Mesothelial cell of epicardium (in vitro differentiated cells): ENCODE measurements around the gene TACR1. TPM values are rescaled to one million over a fixed set of nuclear protein-coding genes. Genes with fewer than 3 reads are reported as not detected.

Source experiments
- DNase-seq, 2 experiments: peaks; one replicate each; pipeline ENCODE4 v3.0.0; 2021; ENCODE audit warnings: low spot score in 2 of 2; ENCODE audit not compliant: unreplicated experiment in 2 of 2
- H3K27ac Mint-ChIP-seq: 2 replicates; pipeline ENCODE4 v1.8.0; 2021; ENCODE audit warnings: mixed read lengths
- H3K27me3 Mint-ChIP-seq: 2 replicates; pipeline ENCODE4 v1.8.0; 2021; ENCODE audit warnings: low read depth, mixed read lengths
- H3K36me3 Mint-ChIP-seq: 2 replicates; pipeline ENCODE4 v1.8.0; 2021; ENCODE audit warnings: mixed read lengths
- H3K4me1 Mint-ChIP-seq: 2 replicates; pipeline ENCODE4 v1.8.0; 2021; ENCODE audit warnings: mixed read lengths
- H3K4me3 Mint-ChIP-seq: 2 replicates; pipeline ENCODE4 v1.8.0; 2021; ENCODE audit warnings: mild to moderate bottlenecking, moderate library complexity, mixed read lengths
- H3K9me3 Mint-ChIP-seq: 2 replicates; pipeline ENCODE4 v1.8.0; 2021; ENCODE audit warnings: mixed read lengths
- total RNA-seq: library from RNA; stranded (reverse); gene quantifications from 3 replicates; pipeline ENCODE4 v1.2.1, GENCODE V29; 2021
- TF ChIP-seq, protein P1 (sequence below): fragments of 200-600 bp; sonication (generic); IDR thresholded peaks from one replicate; pipeline ENCODE4 v1.5.0; 2021; ENCODE audit warnings: antibody characterized with exemption; ENCODE audit not compliant: unreplicated experiment

Gene TACR1
- total RNA-seq, 1 donor from 2014 or later = 0.20 TPM

DNA sequence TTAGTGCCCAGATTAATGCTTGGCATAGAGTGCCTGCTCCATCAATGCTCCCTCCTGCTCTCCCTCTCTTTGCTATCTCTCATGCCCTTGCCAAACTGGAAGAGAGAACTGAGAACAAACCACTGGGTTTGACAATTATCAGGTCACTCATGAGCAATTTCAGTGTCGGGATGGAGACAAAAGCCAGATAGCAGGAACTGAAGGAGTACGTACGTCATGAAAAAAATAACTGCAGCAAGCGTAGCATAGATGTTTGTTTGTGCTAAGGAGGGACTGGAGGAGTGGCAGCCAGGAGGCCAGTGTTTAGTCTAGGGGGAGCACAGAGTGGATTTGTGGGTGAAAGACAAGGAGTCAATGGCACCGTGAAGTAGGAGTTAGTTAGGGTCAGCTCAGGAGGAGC, 127.6 kb downstream of the TACR1 start:
- H3K36me3 Mint-ChIP-seq = no peaks in the 10 kb centered on the region
- no peak for DNase-seq
- no peaks in the 10 kb centered on the region for H3K9me3 Mint-ChIP-seq

DNA sequence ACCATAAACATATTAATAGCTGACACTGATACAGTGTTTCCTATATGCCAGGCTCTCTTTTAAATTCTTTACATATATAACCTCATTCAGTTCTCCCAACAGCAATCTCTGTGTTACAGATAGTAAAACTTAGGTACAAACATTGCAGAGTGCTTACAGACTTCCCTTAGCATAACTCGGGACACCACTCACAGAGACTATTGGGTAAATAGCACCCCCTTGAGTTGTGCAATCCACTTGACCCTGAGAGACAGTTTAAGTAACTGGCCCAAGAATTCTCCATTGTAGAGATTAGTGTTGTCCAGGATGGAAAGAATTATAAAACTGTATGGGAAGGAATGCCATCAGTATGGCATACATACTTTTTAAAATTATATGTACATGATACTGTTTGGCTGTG, 130.8 kb downstream of the TACR1 start:
- Mint-ChIP-seq H3K36me3 (no peaks in the 10 kb centered on the region), H3K4me1 (peaks cover 28% of the 10 kb centered on the region), H3K27ac (no peak overlapping the region), H3K27me3 (no peaks in the 10 kb centered on the region), H3K9me3 (no peaks in the 10 kb centered on the region), H3K4me3 (no peak overlapping the region)
- DNase-seq = no peak
- TF ChIP-seq, protein P1, sequence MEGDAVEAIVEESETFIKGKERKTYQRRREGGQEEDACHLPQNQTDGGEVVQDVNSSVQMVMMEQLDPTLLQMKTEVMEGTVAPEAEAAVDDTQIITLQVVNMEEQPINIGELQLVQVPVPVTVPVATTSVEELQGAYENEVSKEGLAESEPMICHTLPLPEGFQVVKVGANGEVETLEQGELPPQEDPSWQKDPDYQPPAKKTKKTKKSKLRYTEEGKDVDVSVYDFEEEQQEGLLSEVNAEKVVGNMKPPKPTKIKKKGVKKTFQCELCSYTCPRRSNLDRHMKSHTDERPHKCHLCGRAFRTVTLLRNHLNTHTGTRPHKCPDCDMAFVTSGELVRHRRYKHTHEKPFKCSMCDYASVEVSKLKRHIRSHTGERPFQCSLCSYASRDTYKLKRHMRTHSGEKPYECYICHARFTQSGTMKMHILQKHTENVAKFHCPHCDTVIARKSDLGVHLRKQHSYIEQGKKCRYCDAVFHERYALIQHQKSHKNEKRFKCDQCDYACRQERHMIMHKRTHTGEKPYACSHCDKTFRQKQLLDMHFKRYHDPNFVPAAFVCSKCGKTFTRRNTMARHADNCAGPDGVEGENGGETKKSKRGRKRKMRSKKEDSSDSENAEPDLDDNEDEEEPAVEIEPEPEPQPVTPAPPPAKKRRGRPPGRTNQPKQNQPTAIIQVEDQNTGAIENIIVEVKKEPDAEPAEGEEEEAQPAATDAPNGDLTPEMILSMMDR = no peak

More for the DNA sequence above, 127.6 kb downstream of the TACR1 start:
- TF ChIP-seq, protein P1 = no peak
- Mint-ChIP-seq H3K4me3 (no peak overlapping the region), H3K27ac (peak overlapping the region; percentile 47), H3K27me3 (no peaks in the 10 kb centered on the region), H3K4me1 (peaks cover 18% of the 10 kb centered on the region)

- no peaks in the 10 kb centered on the region for H3K27me3 Mint-ChIP-seq
- DNase-seq = no peak
- H3K36me3 Mint-ChIP-seq = no peaks in the 10 kb centered on the region
- no peak overlapping the region for H3K4me3 Mint-ChIP-seq
- H3K9me3 Mint-ChIP-seq = no peaks in the 10 kb centered on the region
- TF ChIP-seq, protein P1 = no peak
- H3K27ac Mint-ChIP-seq = no peak overlapping the region
- peaks cover 28% of the 10 kb centered on the region for H3K4me1 Mint-ChIP-seq
Observed at GRCh38 chr2:75067506-75067905, 131.8 kb downstream of the TACR1 start.

GRCh38 chr2:75066121-75066902, 133.0 kb downstream of the TACR1 start:
- Mint-ChIP-seq H3K27ac (no peak overlapping the region), H3K36me3 (no peaks in the 10 kb centered on the region), H3K4me1 (peaks cover 19% of the 10 kb centered on the region), H3K9me3 (no peaks in the 10 kb centered on the region), H3K4me3 (no peak overlapping the region), H3K27me3 (no peaks in the 10 kb centered on the region)
- DNase-seq = no peak
- TF ChIP-seq, protein P1 = no peak

DNA sequence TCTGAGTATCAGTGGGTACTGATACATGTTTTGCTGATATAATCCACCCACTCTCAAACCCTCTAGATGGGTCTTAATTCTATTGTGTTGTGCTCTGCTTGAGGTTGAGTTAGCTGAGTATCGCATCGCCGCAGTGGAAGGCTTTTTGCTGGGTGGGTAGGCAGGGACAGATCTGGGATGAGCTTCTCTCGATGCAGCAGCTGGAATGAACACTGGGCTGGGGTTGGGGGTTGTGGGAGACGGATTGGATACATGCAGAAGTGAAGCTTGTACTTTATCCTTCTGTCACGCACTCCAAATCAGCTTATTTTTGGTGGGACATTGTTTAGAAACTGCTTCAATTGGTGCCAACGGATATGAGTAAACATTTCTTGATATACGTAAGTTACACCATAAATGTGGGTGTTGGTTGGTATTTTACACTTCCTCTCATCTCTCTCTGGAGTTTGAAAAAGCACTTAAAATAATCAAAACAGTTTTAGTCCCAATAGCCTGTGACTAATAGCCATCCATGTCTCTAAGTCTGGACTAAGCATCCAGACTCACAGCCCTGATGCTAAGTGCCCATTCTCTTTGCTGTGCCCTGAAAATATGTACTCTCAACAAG, 133.8 kb downstream of the TACR1 start:
- TF ChIP-seq, protein P1 = no peak
- Mint-ChIP-seq H3K4me1 (peaks cover 18% of the 10 kb centered on the region), H3K36me3 (no peaks in the 10 kb centered on the region), H3K27me3 (peaks cover 4% of the 10 kb centered on the region), H3K27ac (no peak overlapping the region), H3K4me3 (no peak overlapping the region), H3K9me3 (no peaks in the 10 kb centered on the region)
- no peak for DNase-seq
